Measurements from ENCODE around the gene ARHGEF4. TPM values are rescaled to one million over a fixed set of nuclear protein-coding genes. Genes with fewer than 3 reads are reported as not detected.

The ARHGEF4 gene
- total RNA-seq, 1 experiment from 2014 or later: 26.6 TPM

DNA sequence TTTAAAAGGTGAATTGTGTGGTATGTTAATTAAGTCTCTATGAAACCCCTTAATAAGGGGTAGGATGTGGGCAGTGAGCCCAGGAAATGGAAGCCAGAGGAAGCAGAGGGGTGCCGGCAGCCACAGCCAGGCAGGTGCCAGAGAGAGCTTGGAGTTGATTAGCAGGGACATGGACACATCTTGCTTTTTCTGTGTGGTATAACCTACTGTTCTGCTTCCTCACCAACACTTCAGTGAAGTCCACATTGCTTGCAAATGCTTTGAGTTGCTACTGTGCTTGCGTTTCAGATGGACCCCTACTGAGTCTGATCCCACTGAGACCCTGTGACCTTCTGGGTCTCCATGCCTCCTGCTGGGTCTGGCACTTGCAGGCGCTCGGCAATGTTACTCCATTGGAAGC, 30.3 kb upstream of the ARHGEF4 start:
- POLR2A ChIA-PET: no interaction called here
- intact Hi-C loops (cut with micrococcal nuclease): no loop called here

More for the DNA sequence above, 30.3 kb upstream of the ARHGEF4 start:
- H3K9me3 ChIP-seq (ENCODE audit: control insufficient read depth in 1 of 2, insufficient read depth in 1 of 2, low read depth in 1 of 2, low read length in 2 of 2): no peaks in the 10 kb centered on the region
- CTCF ChIA-PET: no interaction called here
- BruUV-seq (replicated peaks): no TSS peak
- H3K36me3 ChIP-seq (ENCODE audit: control insufficient read depth in 1 of 2, insufficient read depth in 2 of 2, low read length in 2 of 2): no peaks in the 10 kb centered on the region
- H3K4me1 ChIP-seq (ENCODE audit: control insufficient read depth in 1 of 2, insufficient read depth in 2 of 2, low read length in 2 of 2): peaks cover 11 to 22% of the 10 kb centered on the region in 2 experiments; a peak in 3 of 4 replicates
- DNase-seq (ENCODE audit: low read depth, low spot score) (no peak), ATAC-seq (no peak)
- H3K27ac ChIP-seq (ENCODE audit: low read depth, low read length): no peak overlapping the region
- TF ChIP-seq SRF (IDR thresholded peaks at IDR 0.05; ENCODE audit: low read depth) (no peak), EZH2phosphoT487 (IDR thresholded peaks at IDR 0.05; ENCODE audit: borderline replicate concordance) (no peak), JUND (IDR thresholded peaks at IDR 0.05) (no peak), TCF7L2 (IDR thresholded peaks at IDR 0.05; ENCODE audit: borderline replicate concordance, extremely low read depth, insufficient read depth, insufficient read length) (no peak), FOSL1 (IDR thresholded peaks at IDR 0.05; ENCODE audit: low read depth) (no peak), POLR2A (IDR thresholded peaks at IDR 0.05; ENCODE audit: borderline replicate concordance, extremely low read depth, insufficient read depth, insufficient read length) (no peak), ELF1 (IDR thresholded peaks at IDR 0.05; ENCODE audit: borderline replicate concordance, low read depth) (no peak), CEBPB (IDR thresholded peaks at IDR 0.05; ENCODE audit: low read depth) (no peak), RAD21 (IDR thresholded peaks at IDR 0.05; ENCODE audit: low read depth) (no peak), ZFX (IDR thresholded peaks at IDR 0.05) (no peak), EZH2 (IDR thresholded peaks at IDR 0.05) (no peak), ZNF274 (IDR thresholded peaks at IDR 0.05; ENCODE audit: low read depth, low read length) (no peak), EGR1 (IDR thresholded peaks at IDR 0.05; ENCODE audit: low read depth) (no peak), POLR2AphosphoS5 (IDR thresholded peaks at IDR 0.05; ENCODE audit: low read depth, low read length) (no peak), SP1 (IDR thresholded peaks at IDR 0.05; ENCODE audit: low read depth) (no peak)
- TF ChIP-seq, protein P1, sequence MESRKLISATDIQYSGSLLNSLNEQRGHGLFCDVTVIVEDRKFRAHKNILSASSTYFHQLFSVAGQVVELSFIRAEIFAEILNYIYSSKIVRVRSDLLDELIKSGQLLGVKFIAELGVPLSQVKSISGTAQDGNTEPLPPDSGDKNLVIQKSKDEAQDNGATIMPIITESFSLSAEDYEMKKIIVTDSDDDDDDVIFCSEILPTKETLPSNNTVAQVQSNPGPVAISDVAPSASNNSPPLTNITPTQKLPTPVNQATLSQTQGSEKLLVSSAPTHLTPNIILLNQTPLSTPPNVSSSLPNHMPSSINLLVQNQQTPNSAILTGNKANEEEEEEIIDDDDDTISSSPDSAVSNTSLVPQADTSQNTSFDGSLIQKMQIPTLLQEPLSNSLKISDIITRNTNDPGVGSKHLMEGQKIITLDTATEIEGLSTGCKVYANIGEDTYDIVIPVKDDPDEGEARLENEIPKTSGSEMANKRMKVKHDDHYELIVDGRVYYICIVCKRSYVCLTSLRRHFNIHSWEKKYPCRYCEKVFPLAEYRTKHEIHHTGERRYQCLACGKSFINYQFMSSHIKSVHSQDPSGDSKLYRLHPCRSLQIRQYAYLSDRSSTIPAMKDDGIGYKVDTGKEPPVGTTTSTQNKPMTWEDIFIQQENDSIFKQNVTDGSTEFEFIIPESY (IDR thresholded peaks at IDR 0.05; ENCODE audit: extremely low read depth, insufficient replicate concordance, low read length): no peak
- TF ChIP-seq, protein P2, sequence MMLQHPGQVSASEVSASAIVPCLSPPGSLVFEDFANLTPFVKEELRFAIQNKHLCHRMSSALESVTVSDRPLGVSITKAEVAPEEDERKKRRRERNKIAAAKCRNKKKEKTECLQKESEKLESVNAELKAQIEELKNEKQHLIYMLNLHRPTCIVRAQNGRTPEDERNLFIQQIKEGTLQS (IDR thresholded peaks at IDR 0.05): no peak
- TF ChIP-seq, protein P3, sequence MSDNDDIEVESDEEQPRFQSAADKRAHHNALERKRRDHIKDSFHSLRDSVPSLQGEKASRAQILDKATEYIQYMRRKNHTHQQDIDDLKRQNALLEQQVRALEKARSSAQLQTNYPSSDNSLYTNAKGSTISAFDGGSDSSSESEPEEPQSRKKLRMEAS (IDR thresholded peaks at IDR 0.05): no peak
- TF ChIP-seq, protein P4, sequence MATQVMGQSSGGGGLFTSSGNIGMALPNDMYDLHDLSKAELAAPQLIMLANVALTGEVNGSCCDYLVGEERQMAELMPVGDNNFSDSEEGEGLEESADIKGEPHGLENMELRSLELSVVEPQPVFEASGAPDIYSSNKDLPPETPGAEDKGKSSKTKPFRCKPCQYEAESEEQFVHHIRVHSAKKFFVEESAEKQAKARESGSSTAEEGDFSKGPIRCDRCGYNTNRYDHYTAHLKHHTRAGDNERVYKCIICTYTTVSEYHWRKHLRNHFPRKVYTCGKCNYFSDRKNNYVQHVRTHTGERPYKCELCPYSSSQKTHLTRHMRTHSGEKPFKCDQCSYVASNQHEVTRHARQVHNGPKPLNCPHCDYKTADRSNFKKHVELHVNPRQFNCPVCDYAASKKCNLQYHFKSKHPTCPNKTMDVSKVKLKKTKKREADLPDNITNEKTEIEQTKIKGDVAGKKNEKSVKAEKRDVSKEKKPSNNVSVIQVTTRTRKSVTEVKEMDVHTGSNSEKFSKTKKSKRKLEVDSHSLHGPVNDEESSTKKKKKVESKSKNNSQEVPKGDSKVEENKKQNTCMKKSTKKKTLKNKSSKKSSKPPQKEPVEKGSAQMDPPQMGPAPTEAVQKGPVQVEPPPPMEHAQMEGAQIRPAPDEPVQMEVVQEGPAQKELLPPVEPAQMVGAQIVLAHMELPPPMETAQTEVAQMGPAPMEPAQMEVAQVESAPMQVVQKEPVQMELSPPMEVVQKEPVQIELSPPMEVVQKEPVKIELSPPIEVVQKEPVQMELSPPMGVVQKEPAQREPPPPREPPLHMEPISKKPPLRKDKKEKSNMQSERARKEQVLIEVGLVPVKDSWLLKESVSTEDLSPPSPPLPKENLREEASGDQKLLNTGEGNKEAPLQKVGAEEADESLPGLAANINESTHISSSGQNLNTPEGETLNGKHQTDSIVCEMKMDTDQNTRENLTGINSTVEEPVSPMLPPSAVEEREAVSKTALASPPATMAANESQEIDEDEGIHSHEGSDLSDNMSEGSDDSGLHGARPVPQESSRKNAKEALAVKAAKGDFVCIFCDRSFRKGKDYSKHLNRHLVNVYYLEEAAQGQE (IDR thresholded peaks at IDR 0.05; ENCODE audit: low read depth): no peak
- H3K9ac ChIP-seq (ENCODE audit: low read length): no peak overlapping the region
- H3K9me2 ChIP-seq (ENCODE audit: insufficient read depth): no peaks in the 10 kb centered on the region
- H3K4me2 ChIP-seq (ENCODE audit: low read length): no peak overlapping the region
- no peak overlapping the region for H2AFZ ChIP-seq (ENCODE audit: low read depth, low read length, poor library complexity, severe bottlenecking)
- no peaks in the 10 kb centered on the region for H4K20me1 ChIP-seq (ENCODE audit: insufficient read depth)
- RAD21 ChIA-PET (ENCODE audit: low non-redundant PET in 1 of 2, low total read pairs in 2 of 2, uncharacterized antibody in 2 of 2, unreplicated experiment in 2 of 2): no interaction called here
- H3K79me2 ChIP-seq (ENCODE audit: insufficient read depth, low read length): no peaks in the 10 kb centered on the region
- no peaks in the 10 kb centered on the region for H3K27me3 ChIP-seq (ENCODE audit: insufficient read depth, low read length)
- no peak overlapping the region for H3K4me3 ChIP-seq (replicated peaks in 1 of 2; ENCODE audit: low read depth in 1 of 2, low read length in 2 of 2)

All from HCT116 (cell line).